ENCODE results near the gene MEIS1.

Gene MEIS1

DNA sequence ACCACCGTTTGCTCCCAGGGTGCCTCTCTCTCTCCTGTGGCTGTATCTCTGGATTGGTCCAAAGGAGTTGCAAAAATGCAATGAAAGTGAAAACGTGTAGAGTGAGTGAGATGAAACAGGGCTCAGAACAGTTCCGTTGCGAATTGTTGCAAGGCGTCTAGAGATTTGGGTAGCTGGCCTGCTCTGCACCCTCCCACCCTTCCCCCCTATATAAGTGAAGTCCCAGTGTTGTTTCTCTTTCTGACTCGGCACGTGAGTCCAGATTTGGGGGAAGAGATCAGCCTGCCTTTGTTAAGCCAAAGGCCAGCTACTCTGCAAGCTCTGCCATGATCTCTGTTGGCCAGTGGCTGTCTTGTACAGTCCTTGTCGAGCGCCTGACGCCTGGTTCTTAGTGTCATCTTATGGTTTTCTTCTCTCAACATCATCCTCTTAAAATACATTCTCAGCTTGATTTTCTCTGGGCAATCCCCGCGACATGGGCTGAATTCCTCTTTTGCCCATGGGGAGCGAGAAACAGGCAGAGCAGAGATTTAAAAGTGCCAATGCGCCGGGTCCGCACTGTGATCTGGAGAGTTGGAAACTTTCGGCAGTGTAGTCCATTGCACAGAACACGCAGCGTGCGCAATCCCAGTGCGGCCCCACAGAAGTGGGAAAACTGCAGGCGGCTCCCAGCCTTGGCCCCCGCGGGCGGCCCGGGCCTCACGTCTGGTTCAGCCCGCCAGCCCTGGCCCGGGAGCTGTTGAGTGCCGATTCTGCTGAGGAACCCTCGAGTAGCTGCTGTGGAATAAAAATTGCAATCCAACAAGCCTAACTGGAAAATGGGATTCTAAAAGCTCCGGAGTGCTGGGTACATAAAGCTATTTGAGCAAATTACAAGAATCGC is 9.3 kb downstream of the MEIS1 start:
- DNase-seq (ENCODE audit: low read depth): no peak

- DNase-seq (ENCODE audit: low read depth): no peak
Observed at GRCh38 chr2:66445076-66445924, 10.4 kb downstream of the MEIS1 start.

- DNase-seq (ENCODE audit: low read depth): no peak
Observed at GRCh38 chr2:66445925-66446871, 11.3 kb downstream of the MEIS1 start.

GRCh38 chr2:66446941-66447340 is 12.0 kb downstream of the MEIS1 start:
- DNase-seq (ENCODE audit: low read depth): no peak

DNA sequence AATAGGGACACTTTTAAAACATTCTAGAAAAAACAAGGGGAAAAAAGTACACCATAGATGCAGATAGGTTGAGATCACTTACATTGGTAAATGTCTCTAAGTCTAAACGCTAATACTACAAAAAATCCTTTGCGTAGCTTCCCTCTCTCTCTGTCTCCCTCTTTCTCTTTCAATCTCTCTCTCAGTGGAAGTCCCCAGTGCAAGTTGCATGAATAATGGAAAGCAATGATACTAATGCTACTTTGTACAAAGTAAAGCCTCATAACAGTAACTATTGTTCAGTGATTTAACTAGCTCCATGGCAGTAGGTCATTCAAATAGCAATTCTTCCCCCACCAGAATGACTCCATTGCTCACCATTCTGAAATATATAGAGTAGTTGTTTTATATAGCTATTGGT is 12.8 kb downstream of the MEIS1 start:
- no peak for DNase-seq (ENCODE audit: low read depth)

- DNase-seq (ENCODE audit: low read depth): no peak
Observed at GRCh38 chr2:66448136-66448991, 13.4 kb downstream of the MEIS1 start.

DNA sequence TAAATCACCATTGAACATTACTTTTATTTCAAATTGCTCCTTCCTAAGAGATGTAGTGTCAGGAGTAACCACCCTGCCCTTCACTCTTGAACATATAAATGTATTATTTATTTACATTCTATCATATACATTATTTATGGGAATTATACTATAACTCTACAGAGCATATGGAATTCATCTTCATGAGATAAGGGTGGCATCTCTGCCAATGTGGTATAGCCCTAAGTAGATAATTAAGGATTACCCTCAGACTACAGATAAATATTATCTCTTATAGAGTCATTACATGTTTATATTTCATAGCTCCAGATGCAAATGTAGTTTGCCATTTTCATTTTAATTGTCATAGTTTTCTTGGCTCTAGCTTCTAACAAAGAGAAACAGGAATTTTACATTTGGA is 17.3 kb downstream of the MEIS1 start:
- DNase-seq (ENCODE audit: low read depth): no peak

DNA sequence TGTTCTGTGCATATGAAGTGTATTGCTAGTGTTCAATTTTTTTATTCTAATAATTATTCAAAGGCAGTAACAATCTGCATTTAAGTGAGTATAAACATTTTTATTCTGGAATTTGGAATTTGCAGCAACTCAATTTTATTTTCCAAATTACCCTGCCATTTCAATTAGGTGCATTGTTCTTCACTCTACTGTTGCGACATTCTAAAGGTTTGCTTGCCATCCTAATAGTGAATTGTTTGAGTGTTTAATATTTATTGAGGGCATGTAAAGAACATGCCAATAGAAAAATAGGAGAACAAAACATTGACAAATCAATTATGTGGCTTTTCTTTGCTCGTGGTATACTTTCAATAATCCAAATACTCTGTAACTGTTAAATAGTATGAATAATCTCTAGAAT is 18.0 kb downstream of the MEIS1 start:
- no peak for DNase-seq (ENCODE audit: low read depth)

- no peak for DNase-seq (ENCODE audit: low read depth)
Observed at GRCh38 chr2:66455490-66455889, 20.6 kb downstream of the MEIS1 start.

DNA sequence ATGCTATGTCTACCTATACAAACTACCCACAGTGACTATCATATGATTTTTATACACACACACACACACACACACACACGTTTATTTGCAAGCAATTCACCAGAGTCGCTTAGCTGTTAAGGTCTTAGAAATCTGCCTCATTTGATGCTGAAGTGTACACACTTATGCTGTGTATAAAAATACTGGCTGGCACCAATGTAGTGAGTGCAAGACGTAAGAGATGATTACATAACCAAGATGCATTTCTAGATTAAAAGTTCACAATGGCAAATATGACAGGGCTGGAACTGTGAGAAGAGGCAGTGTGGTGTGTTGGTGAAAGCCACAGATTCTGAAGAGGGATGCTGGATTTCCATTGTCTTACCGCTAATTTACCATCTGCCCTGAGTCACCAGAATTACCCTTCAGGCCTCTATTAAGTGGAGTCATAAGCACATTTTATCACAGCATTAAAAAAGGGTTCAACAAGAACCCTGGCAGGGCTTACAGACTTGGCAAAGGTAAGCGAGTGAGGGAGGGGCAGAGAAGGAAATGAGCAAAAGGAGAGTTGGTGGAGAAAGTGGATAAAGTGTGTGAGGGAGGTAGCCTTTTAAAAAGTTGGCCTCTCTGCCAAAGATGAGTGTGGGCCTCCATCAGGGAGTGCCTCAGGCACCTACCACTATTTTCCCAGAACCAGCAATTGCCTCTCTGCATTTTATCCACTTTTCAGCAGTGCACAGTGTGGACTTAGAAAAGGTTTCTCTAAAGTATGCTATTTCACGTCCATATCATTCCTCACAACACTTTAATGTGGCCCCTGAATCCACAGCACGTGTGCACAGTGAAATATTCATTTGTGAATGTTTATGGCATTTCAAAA is 21.5 kb downstream of the MEIS1 start:
- DNase-seq (ENCODE audit: low read depth): no peak

DNA sequence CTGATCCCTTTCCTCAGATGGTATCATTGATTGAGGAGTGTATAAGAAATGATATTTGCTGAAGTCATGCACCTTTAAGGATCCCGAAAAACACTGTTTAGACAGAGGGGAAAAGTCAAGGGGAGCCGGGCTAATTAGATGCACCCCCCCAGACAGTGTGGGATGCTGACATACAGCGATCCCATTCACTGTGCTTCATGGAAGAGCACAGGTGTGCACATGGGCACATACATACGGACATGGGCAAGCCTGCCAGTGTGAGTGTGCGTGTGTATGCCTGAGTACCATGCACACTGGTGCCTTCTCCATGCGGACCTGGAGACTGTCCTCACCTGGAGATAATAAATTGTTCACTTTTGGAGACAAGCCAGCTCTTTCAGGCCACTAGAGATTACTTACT is 22.6 kb downstream of the MEIS1 start:
- DNase-seq (ENCODE audit: low read depth): no peak

- DNase-seq (ENCODE audit: low read depth): no peak
Observed at GRCh38 chr2:66460031-66460430, 25.1 kb downstream of the MEIS1 start.

GRCh38 chr2:66461001-66461663 is 26.2 kb downstream of the MEIS1 start:
- DNase-seq (ENCODE audit: low read depth): no peak

DNA sequence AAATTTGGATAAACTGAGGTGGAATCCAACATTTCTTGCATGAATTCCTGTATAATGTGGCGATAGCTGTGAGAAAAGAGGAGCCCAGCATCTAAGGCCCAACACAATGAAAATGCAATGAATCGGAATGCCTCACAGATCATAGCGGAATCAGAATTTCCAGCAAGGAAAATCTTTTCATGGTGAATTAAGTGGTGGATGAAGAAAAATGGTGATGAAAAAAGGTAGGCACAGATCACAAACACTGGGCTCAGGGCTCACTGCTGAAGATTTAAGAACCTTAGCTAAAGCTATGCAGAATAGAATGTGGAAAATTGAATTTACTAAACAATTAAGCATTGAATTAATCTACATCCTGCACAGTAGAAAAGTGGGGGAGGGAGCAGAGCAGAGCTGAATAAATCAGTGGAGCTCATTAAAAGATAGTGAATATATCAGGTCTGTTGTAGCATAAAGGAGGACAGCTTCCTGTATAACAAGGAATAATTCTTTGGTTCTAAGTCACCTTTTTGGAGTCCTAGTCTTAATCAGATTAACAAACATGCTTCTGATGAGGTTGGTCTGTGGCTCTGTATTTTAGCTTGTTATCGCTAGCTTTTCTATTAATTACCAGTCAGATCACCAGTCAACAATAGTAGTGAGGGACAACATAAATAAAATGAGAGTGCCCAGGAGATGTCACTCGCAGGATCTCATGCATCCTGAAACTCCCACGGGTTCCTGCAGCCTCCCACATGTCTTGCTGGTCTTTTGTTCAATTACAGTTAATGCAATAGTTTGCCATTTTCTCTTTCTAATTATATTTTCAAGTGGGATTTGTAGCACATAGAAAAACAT is 27.0 kb downstream of the MEIS1 start:
- no peak for DNase-seq (ENCODE audit: low read depth)

DNA sequence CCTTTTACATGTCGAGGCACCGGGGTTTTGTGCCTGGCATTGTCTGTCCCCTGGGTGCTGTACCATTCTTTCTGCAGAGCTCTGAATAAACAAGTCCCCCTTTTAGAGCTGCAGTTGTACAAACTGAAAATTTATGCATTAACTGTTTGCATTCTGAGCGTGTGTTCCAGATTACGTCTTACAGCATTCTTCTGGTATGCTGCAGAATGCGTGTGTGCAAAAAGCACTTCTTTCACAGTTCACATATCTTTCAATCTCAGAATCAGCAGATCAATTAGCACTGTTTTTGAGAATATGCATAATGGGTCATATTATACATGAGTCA is 27.5 kb downstream of the MEIS1 start:
- DNase-seq (ENCODE audit: low read depth): no peak

- DNase-seq (ENCODE audit: low read depth): no peak
Observed at GRCh38 chr2:66463206-66463755, 28.4 kb downstream of the MEIS1 start.

GRCh38 chr2:66464930-66465637 is 30.2 kb downstream of the MEIS1 start:
- no peak for DNase-seq (ENCODE audit: low read depth)

GRCh38 chr2:66466433-66466832 is 31.5 kb downstream of the MEIS1 start:
- no peak for DNase-seq (ENCODE audit: low read depth)
